ENCODE data around the gene AK8. TPM values are rescaled to one million over a fixed set of nuclear protein-coding genes. Genes with fewer than 3 reads are reported as not detected.
A peak's percentile ranks its signal among the peaks of the same experiment; 100 is the strongest.

Gene AK8
- total RNA-seq, 4 donors from 2014 or later, result 0.27 to 1.3 TPM; not detected in 2

- Histone ChIP-seq H3K4me1 (no peaks in the 10 kb centered on the region), H3K4me3 (no peak overlapping the region), H3K27ac (no peak overlapping the region), H3K36me3 (no peaks in the 10 kb centered on the region), H3K27me3 (peaks cover 3% of the 10 kb centered on the region), H3K9me3 (no peaks in the 10 kb centered on the region)
- WGBS, 2 donors (ENCODE audit: low coverage in 1 of 2), result 81% methylated on average over 4 of the region's 8 CpGs; no CpG with 5 or more reads in 1 of the 2 donors
- no peak for TF ChIP-seq POLR2A (IDR thresholded peaks at IDR 0.05)
- no peak for TF ChIP-seq EP300 (IDR thresholded peaks at IDR 0.05; ENCODE audit: low read depth)
- no peak for TF ChIP-seq CTCF (IDR thresholded peaks at IDR 0.05)
- no peak for TF ChIP-seq POLR2AphosphoS5 (IDR thresholded peaks at IDR 0.05)
- intact Hi-C loops (cut with DNase I; ENCODE audit: low total_unique reads) (no loop called here), in situ Hi-C loops (cut with MboI; ENCODE audit: low pct_ligation_motif_present in 1 of 4, low pct_unique_long_range_greater_than_20kb in 1 of 4, low sequenced_read_pairs in 3 of 4) (loop anchor here in 2 of 4 donors (25.0 kb wide), 1 partner anchor 412 kb away; the partner anchor contains the start of genes CFAP77 (in 2 of the 2) and TTF1 (in 2 of the 2))
- DNase-seq, result no peak
Measured at GRCh38 chr9:132824151-132824550, 53.9 kb downstream of the AK8 start.

- H3K27me3 ChIP-seq, result peaks cover 7% of the 10 kb centered on the region
- no peak overlapping the region for H3K4me3 ChIP-seq
- no peaks in the 10 kb centered on the region for H3K9me3 ChIP-seq
- intact Hi-C loops (cut with DNase I; ENCODE audit: low total_unique reads), result no loop called here
- in situ Hi-C loops (cut with MboI; ENCODE audit: low pct_ligation_motif_present in 1 of 4, low pct_unique_long_range_greater_than_20kb in 1 of 4, low sequenced_read_pairs in 3 of 4), result loop anchor here in 2 of 4 donors (25.0 kb wide), 1 partner anchor 411 kb away; the partner anchor contains the start of genes CFAP77 (in 2 of the 2) and TTF1 (in 2 of the 2)
- DNase-seq, result peak; percentile 17
- H3K36me3 ChIP-seq, result no peaks in the 10 kb centered on the region
- no peak overlapping the region for H3K27ac ChIP-seq
- 64% methylated on average over 18 of the region's 18 CpGs; no CpG with 5 or more reads in 1 of the 2 donors for WGBS, 2 donors (ENCODE audit: low coverage in 1 of 2)
- H3K4me1 ChIP-seq, result no peaks in the 10 kb centered on the region
- no peak for TF ChIP-seq POLR2AphosphoS5 (IDR thresholded peaks at IDR 0.05)
- no peak for TF ChIP-seq CTCF (IDR thresholded peaks at IDR 0.05)
- TF ChIP-seq POLR2A (IDR thresholded peaks at IDR 0.05), result no peak
- TF ChIP-seq EP300 (IDR thresholded peaks at IDR 0.05; ENCODE audit: low read depth), result no peak
Measured at GRCh38 chr9:132823370-132824145, 54.5 kb downstream of the AK8 start.

GRCh38 chr9:132820169-132820944 is 57.7 kb downstream of the AK8 start:
- Histone ChIP-seq H3K27me3 (peaks cover 26% of the 10 kb centered on the region), H3K4me3 (no peak overlapping the region), H3K9me3 (no peaks in the 10 kb centered on the region), H3K4me1 (no peaks in the 10 kb centered on the region), H3K36me3 (no peaks in the 10 kb centered on the region), H3K27ac (no peak overlapping the region)
- in situ Hi-C loops (cut with MboI; ENCODE audit: low pct_ligation_motif_present in 1 of 4, low pct_unique_long_range_greater_than_20kb in 1 of 4, low sequenced_read_pairs in 3 of 4) (loop anchor here in 2 of 4 donors (25.0 kb wide), 1 partner anchor 408 kb away; the partner anchor contains the start of genes CFAP77 (in 2 of the 2) and TTF1 (in 2 of the 2)), intact Hi-C loops (cut with DNase I; ENCODE audit: low total_unique reads) (no loop called here)
- TF ChIP-seq CTCF (IDR thresholded peaks at IDR 0.05) (no peak), EP300 (IDR thresholded peaks at IDR 0.05; ENCODE audit: low read depth) (no peak), POLR2A (IDR thresholded peaks at IDR 0.05) (no peak)
- no peak for DNase-seq
- 66 to 81% methylated on average over 10 to 11 of the region's 11 CpGs for WGBS, 2 donors (ENCODE audit: low coverage in 1 of 2)

GRCh38 chr9:132818588-132818987 is 59.5 kb downstream of the AK8 start:
- intact Hi-C loops (cut with DNase I; ENCODE audit: low total_unique reads), result no loop called here

More at GRCh38 chr9:132818588-132818987, 59.5 kb downstream of the AK8 start:
- H3K27me3 ChIP-seq, result peaks cover 24% of the 10 kb centered on the region
- no peaks in the 10 kb centered on the region for H3K9me3 ChIP-seq
- WGBS, 2 donors (ENCODE audit: low coverage in 1 of 2), result 72 to 77% methylated on average over 4 of the region's 4 CpGs
- no peak for TF ChIP-seq POLR2A (IDR thresholded peaks at IDR 0.05)
- TF ChIP-seq EP300 (IDR thresholded peaks at IDR 0.05; ENCODE audit: low read depth), result no peak
- no peak for TF ChIP-seq POLR2AphosphoS5 (IDR thresholded peaks at IDR 0.05)
- no peak for TF ChIP-seq CTCF (IDR thresholded peaks at IDR 0.05)
- no peak overlapping the region for H3K27ac ChIP-seq
- no peaks in the 10 kb centered on the region for H3K36me3 ChIP-seq
- no peaks in the 10 kb centered on the region for H3K4me1 ChIP-seq
- DNase-seq, result no peak
- H3K4me3 ChIP-seq, result no peak overlapping the region
- in situ Hi-C loops (cut with MboI; ENCODE audit: low pct_ligation_motif_present in 1 of 4, low pct_unique_long_range_greater_than_20kb in 1 of 4, low sequenced_read_pairs in 3 of 4), result loop anchor here in 2 of 4 donors (25.0 kb wide), 1 partner anchor 406 kb away; the partner anchor contains the start of genes CFAP77 (in 2 of the 2) and TTF1 (in 2 of the 2)

Measured in transverse colon (tissue), 4 donors.